HG03575 (cell line): ENCODE data around the gene PRAMEF33.
"Not testable (repeated sequence)": the region's sequence is repeated elsewhere in the genome, so short reads cannot be mapped to it uniquely, and the experiment has no call there.

Source experiments
- ATAC-seq: cut with Tn5 transposase; IDR thresholded peaks from one replicate; pipeline ENCODE4 v1.9.1; 2021; ENCODE audit not compliant: unreplicated experiment, insufficient number of reproducible peaks, low FRiP score; ENCODE audit errors: extremely low read depth

PRAMEF33 gene

GRCh38 chr1:13303239-13303638, at the start of gene PRAMEF33:
Gene PRAMEF33, plus strand, starts transcription at chr1:13303539. Its CDS starts 2,416 bp downstream, at chr1:13305955.
- not testable (repeated sequence) for ATAC-seq

- not testable (repeated sequence) for ATAC-seq
Measured at GRCh38 chr1:13253898-13254297, 49.4 kb upstream of the PRAMEF33 start, which contains the start of gene PRAMEF5. Gene PRAMEF5, plus strand, starts transcription at chr1:13254198. Its CDS starts 5,071 bp downstream, at chr1:13259269.

DNA sequence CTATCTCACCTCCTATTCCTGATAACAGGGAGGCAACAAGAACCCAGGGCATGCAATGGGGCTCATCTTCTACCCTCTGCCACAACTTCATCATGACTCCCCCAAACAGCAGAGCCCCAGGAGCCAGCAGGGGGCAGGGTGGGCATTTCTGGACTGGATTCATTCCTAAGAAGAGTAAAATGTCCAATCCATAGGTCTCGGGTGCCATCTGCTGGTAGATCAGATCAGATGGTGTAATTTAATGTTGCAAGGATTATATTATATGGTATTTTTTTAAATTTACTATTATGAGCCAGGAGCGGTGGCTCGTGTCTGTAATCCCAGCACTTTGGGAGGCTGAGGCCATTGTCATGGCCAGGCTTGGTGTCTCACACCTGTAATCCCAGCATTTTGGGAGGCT, 38.2 kb upstream of the PRAMEF33 start:
- ATAC-seq, result not testable (repeated sequence)

DNA sequence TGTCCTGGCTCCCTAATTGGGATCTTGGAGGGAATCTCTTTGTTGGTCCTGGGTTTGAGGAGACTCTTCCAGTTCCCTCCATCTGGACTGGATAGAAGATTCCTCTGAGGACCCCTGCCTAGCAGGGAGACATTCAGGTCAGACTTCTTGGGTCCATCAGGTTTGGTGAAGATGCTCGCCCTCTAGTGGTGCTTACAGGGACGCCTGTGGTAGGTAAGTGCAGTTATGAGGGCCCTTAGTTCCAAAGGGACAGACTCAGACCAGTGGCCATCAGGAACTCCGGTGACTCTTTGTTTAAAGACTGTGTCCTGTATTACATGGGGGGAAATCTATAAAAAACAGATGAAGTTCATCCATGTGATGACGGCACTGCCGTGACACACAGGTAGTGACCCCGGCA, 26.3 kb upstream of the PRAMEF33 start:
- ATAC-seq, result not testable (repeated sequence)

GRCh38 chr1:13279617-13280016, 23.7 kb upstream of the PRAMEF33 start:
- not testable (repeated sequence) for ATAC-seq

GRCh38 chr1:13285037-13285436, 18.3 kb upstream of the PRAMEF33 start, which contains the start of gene PRAMEF8:
Gene PRAMEF8, minus strand, starts transcription at chr1:13285137. Its CDS starts 1,046 bp downstream, at chr1:13284091.
- ATAC-seq, result not testable (repeated sequence)

DNA sequence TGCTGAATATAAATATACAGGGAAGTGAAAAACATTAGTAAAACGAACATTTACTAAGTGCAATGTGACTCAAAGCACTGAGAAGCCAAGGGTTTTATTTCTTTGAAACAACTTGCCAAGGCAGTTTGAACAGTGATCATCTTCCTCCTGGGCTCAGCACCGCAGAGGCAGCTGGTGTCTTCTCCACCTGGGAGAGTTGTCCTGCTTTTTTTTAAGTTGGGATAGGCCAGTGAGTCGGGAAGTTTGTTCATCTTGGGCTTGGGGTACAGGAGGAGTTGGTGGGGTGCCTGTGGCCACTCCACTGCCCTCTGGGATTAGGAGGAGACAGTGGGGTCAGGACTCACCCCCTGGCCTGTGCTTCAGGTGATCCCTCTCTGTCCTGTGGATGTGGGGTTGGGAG, 14.3 kb upstream of the PRAMEF33 start:
- ATAC-seq, result not testable (repeated sequence)

- ATAC-seq, result not testable (repeated sequence)
Measured at GRCh38 chr1:13297216-13297931, 6.0 kb upstream of the PRAMEF33 start.

DNA sequence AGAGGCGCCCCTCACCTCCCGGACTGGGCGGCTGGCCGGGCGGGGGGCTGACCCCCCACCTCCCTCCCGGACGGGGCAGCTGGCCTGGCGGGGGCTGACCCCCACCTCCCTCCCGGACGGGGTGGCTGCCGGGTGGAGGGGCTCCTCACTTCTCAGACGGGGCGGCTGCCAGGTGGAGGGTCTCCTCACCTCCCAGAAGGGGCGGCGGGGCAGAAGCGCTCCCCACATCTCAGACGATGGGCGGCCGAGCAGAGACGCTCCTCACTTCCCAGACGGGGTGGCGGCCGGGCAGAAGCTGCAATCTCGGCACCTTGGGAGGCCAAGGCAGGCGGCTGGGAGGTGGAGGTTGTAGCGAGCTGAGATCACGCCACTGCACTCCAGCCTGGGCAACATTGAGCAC, 4.6 kb upstream of the PRAMEF33 start:
- not testable (repeated sequence) for ATAC-seq

GRCh38 chr1:13302197-13302596, 1.1 kb upstream of the PRAMEF33 start:
- not testable (repeated sequence) for ATAC-seq

GRCh38 chr1:13315281-13315680, 11.9 kb downstream of the PRAMEF33 start, which contains the start of gene PRAMEF15:
Gene PRAMEF15, plus strand, starts transcription at chr1:13315581. Its CDS starts 2,827 bp downstream, at chr1:13318408.
- ATAC-seq, result not testable (repeated sequence)

- ATAC-seq, result not testable (repeated sequence)
Measured at GRCh38 chr1:13342496-13342895, 39.2 kb downstream of the PRAMEF33 start.

DNA sequence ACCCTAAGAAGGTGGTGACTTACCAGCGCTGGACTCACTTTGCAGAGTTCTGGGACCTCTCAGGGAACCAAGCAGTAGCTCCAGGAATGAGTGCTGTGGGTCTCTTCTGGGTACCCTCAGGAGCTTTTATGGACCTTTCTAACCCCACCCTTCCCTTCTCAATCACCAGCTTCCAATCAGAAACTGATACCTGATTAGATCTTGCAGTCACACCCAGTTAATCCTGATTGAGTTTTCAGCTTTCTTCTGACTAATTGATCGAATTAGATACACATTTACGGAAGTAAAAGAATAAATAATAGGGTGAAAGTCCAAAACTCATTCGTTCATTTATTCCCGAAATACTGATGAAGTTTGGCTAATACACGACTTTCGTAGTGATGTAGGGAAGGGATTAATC, 43.7 kb downstream of the PRAMEF33 start, which contains the start of gene PRAMEF14:
Gene PRAMEF14, minus strand, starts transcription at position 101 of the 400 bp plus-strand sequence. CDS start 1,820 bp downstream, outside the sequence.
- not testable (repeated sequence) for ATAC-seq

GRCh38 chr1:13353476-13353875, 50.1 kb downstream of the PRAMEF33 start:
- not testable (repeated sequence) for ATAC-seq

- not testable (repeated sequence) for ATAC-seq
Measured at GRCh38 chr1:13354475-13354874, 51.1 kb downstream of the PRAMEF33 start.

DNA sequence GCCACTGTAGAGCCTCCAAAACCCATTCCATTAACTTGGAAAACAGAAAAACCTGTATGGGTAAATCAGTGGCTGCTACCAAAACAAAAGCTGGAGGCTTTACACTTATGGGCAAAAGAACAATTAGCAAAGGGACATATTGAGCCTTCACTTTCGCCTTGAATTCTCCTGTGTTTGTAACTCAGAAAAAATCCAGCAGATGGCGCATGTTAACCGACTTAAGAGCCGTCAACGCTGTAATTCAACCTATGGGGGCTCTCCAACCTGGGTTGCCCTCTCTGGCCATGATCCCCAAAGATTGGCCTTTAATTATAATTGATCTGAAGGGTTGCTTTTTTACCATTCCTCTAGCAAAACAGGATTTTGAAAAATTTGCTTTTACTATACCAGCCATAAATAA, 53.4 kb downstream of the PRAMEF33 start:
- ATAC-seq, result not testable (repeated sequence)
